ENCODE data around the gene MAP1LC3B. TPM values are rescaled to one million over a fixed set of nuclear protein-coding genes. Genes with fewer than 3 reads are reported as not detected.

Gene MAP1LC3B
- total and polyA plus RNA-seq, 2 of the 8 experiments (the other 6 are each of a cell fraction or from before 2014, with no cell fraction given): 29.5 to 48.5 TPM

GRCh38 chr16:87342504-87342903 is 49.6 kb upstream of the MAP1LC3B start:
- Histone ChIP-seq H3K36me3 (ENCODE audit: control insufficient read depth in 2 of 4, insufficient read depth in 4 of 4, low read length in 3 of 4) (peaks cover 0 to 5% (median 3%) of the 10 kb centered on the region in 4 experiments; a peak in 5 of 8 replicates), H4K91ac (replicated peaks; ENCODE audit: insufficient read length, low read length) (no peak overlapping the region), H3K9me3 (ENCODE audit: insufficient read depth in 2 of 2, low read depth in 1 of 2, low read length in 1 of 2) (no peaks in the 10 kb centered on the region), H3K56ac (replicated peaks; ENCODE audit: insufficient read length, low read depth, low read length) (no peak overlapping the region), H4K5ac (ENCODE audit: insufficient read length, low read depth, low read length) (no peak overlapping the region), H3K23me2 (ENCODE audit: low read depth, low read length) (no peaks in the 10 kb centered on the region), H3K18ac (ENCODE audit: extremely low read depth, low read length) (no peak overlapping the region), H2BK15ac (ENCODE audit: low read length) (no peak overlapping the region), H2BK12ac (ENCODE audit: low read depth, low read length) (no peak overlapping the region), H3K4me3 (ENCODE audit: extremely low read depth in 1 of 4, insufficient read depth in 2 of 4, low read depth in 3 of 4, low read length in 4 of 4) (no peak overlapping the region), H4K8ac (ENCODE audit: extremely low read depth, insufficient read depth, low read length) (no peak overlapping the region; the same call in 1 of the 2 replicates), H3K27me3 (replicated peaks in 1 of 4; ENCODE audit: control insufficient read depth in 3 of 4, extremely low read depth in 1 of 4, insufficient read depth in 3 of 4, low read length in 3 of 4) (no peaks in the 10 kb centered on the region), H3K4me1 (replicated peaks in 1 of 4; ENCODE audit: control insufficient read depth in 3 of 4, insufficient read depth in 4 of 4, low read length in 3 of 4) (peaks cover 0 to 11% (median 1%) of the 10 kb centered on the region in 4 experiments; a peak in 3 of 7 replicates), H3K23ac (ENCODE audit: insufficient read length) (no peak overlapping the region), H2BK5ac (ENCODE audit: low read depth, low read length) (peak overlapping the region; percentile 8; the same call in 1 of the 2 replicates), H3K79me1 (ENCODE audit: low read depth, low read length) (peaks cover 6% of the 10 kb centered on the region; the same call in 1 of the 2 replicates), H4K20me1 (replicated peaks in 1 of 2; ENCODE audit: control insufficient read depth in 1 of 2, insufficient read depth in 2 of 2, low read length in 2 of 2) (peaks cover 0 to 2% of the 10 kb centered on the region in 2 experiments), H2AFZ (ENCODE audit: low read length) (no peak overlapping the region), H2BK20ac (ENCODE audit: low read length) (no peak overlapping the region), H2AK5ac (ENCODE audit: low read depth, low read length) (no peak overlapping the region), H3K9ac (replicated peaks in 1 of 4; ENCODE audit: extremely low read depth in 1 of 4, low read depth in 3 of 4, low read length in 3 of 4) (no peak overlapping the region), H3K14ac (ENCODE audit: insufficient read length) (no peak overlapping the region), H3K4ac (replicated peaks; ENCODE audit: insufficient read length, low read depth, low read length) (no peak overlapping the region), H3K27ac (ENCODE audit: low read depth, low read length) (no peak overlapping the region), H3K4me2 (ENCODE audit: insufficient read depth in 1 of 2, low read depth in 2 of 2, low read length in 2 of 2) (no peak overlapping the region), H2BK120ac (replicated peaks; ENCODE audit: low read depth, low read length) (no peak overlapping the region), H3K79me2 (ENCODE audit: control insufficient read depth in 1 of 2, insufficient read depth in 2 of 2, low read length in 2 of 2) (no peaks in the 10 kb centered on the region; a peak in 1 of 4 replicates)
- ChIA-PET CTCF (ENCODE audit: partially characterized antibody) (interaction anchor here (0.6 kb wide), 1 partner anchor 352 kb away, joined by 3 read pairs; no protein-coding TSS in a partner anchor), POLR2A (ENCODE audit: partially characterized antibody) (no interaction called here)
- FAIRE-seq (no peak), DNase-seq (ENCODE audit: low read depth in 1 of 2, low spot score in 2 of 2) (no peak)
- no peak for TF ChIP-seq CBX5 (IDR thresholded peaks at IDR 0.05; ENCODE audit: low read depth, low read length)
- TF ChIP-seq RAD21 (IDR thresholded peaks at IDR 0.05 in 1 of 2, conservative IDR thresholded peaks at IDR 0.05 in 1 of 2; ENCODE audit: low read depth in 2 of 2, low read length in 2 of 2): no peak
- no peak for TF ChIP-seq TAF7 (optimal IDR thresholded peaks at IDR 0.05; ENCODE audit: borderline replicate concordance, low read depth, low read length)
- TF ChIP-seq USF2 (IDR thresholded peaks at IDR 0.05; ENCODE audit: low read length): no peak
- no peak for TF ChIP-seq JUND (IDR thresholded peaks at IDR 0.05; ENCODE audit: low read length)
- TF ChIP-seq SAP30 (IDR thresholded peaks at IDR 0.05; ENCODE audit: insufficient read depth, insufficient replicate concordance, low read length): no peak
- TF ChIP-seq RFX5 (IDR thresholded peaks at IDR 0.05; ENCODE audit: borderline replicate concordance, low read depth, low read length): no peak
- TF ChIP-seq SP2 (IDR thresholded peaks at IDR 0.05; ENCODE audit: low read length): no peak
- TF ChIP-seq FOSL1 (IDR thresholded peaks at IDR 0.05; ENCODE audit: insufficient read depth, low read depth, low read length): no peak
- TF ChIP-seq HDAC2 (IDR thresholded peaks at IDR 0.05; ENCODE audit: borderline replicate concordance in 1 of 2, low read depth in 2 of 2, low read length in 2 of 2): no peak
- no peak for TF ChIP-seq POLR2AphosphoS5 (IDR thresholded peaks at IDR 0.05; ENCODE audit: low read depth, low read length)
- no peak for TF ChIP-seq SUZ12 (IDR thresholded peaks at IDR 0.05; ENCODE audit: low read length)
- WGBS, 2 experiments (ENCODE audit: extremely low coverage in 1 of 2, insufficient coverage in 1 of 2, insufficient read length in 1 of 2, insufficient replicate concordance in 2 of 2, low coverage in 1 of 2, low lambda C conversion rate in 2 of 2, missing lambda C conversion rate in 1 of 2): 95% methylated on average over 19 of the region's 20 CpGs; no CpG with 5 or more reads in 1 of the 2 experiments
